GM21515 (cell line): ENCODE results near the gene TRIM44.
A peak's percentile ranks its signal among the peaks of the same experiment; 100 is the strongest.

Source experiments
- ATAC-seq: cut with Tn5 transposase; IDR thresholded peaks from one replicate; pipeline ENCODE4 v1.9.1; 2021; ENCODE audit not compliant: unreplicated experiment

TRIM44 gene

GRCh38 chr11:35662649-35663407 lies at the start of gene TRIM44:
Gene TRIM44 (plus strand): TSS chr11:35662775. CDS start chr11:35663112, 337 bp downstream.
- ATAC-seq, result peak; percentile 91

GRCh38 chr11:35614939-35615569 lies 47.5 kb upstream of the TRIM44 start:
- ATAC-seq, result no peak

- no peak for ATAC-seq
Observed at GRCh38 chr11:35615921-35616900, 46.4 kb upstream of the TRIM44 start.

- no peak for ATAC-seq
Observed at GRCh38 chr11:35617316-35617686, 45.3 kb upstream of the TRIM44 start.

- ATAC-seq, result no peak
Observed at GRCh38 chr11:35617687-35618496, 44.7 kb upstream of the TRIM44 start, which contains the start of gene FJX1. Gene FJX1 (plus strand): TSS chr11:35618460. CDS start chr11:35618637, 177 bp downstream.

- no peak for ATAC-seq
Observed at GRCh38 chr11:35618497-35619115, 44.0 kb upstream of the TRIM44 start.

- no peak for ATAC-seq
Observed at GRCh38 chr11:35619116-35619854, 43.3 kb upstream of the TRIM44 start.

- no peak for ATAC-seq
Observed at GRCh38 chr11:35619855-35620640, 42.5 kb upstream of the TRIM44 start.

GRCh38 chr11:35620795-35621194 lies 41.8 kb upstream of the TRIM44 start:
- ATAC-seq, result no peak

- ATAC-seq, result no peak
Observed at GRCh38 chr11:35621620-35622019, 41.0 kb upstream of the TRIM44 start.

- ATAC-seq, result no peak
Observed at GRCh38 chr11:35622070-35622469, 40.5 kb upstream of the TRIM44 start.

GRCh38 chr11:35623621-35624168 lies 38.9 kb upstream of the TRIM44 start:
- no peak for ATAC-seq

- ATAC-seq, result no peak
Observed at GRCh38 chr11:35624316-35624715, 38.3 kb upstream of the TRIM44 start.

GRCh38 chr11:35624781-35625180 lies 37.8 kb upstream of the TRIM44 start:
- no peak for ATAC-seq

- no peak for ATAC-seq
Observed at GRCh38 chr11:35626501-35626900, 36.1 kb upstream of the TRIM44 start.

GRCh38 chr11:35629511-35629910 lies 33.1 kb upstream of the TRIM44 start:
- ATAC-seq, result no peak

GRCh38 chr11:35629914-35630313 lies 32.7 kb upstream of the TRIM44 start:
- no peak for ATAC-seq

- no peak for ATAC-seq
Observed at GRCh38 chr11:35631891-35632290, 30.7 kb upstream of the TRIM44 start.
